GM12874 (cell line): ENCODE results near the gene CDYL2.
A peak's percentile ranks its signal among the peaks of the same experiment; 100 is the strongest.

Experiments
- CTCF ChIP-seq: IDR thresholded peaks from 2 replicates; pipeline ENCODE4 v1.5.1; 2011; ENCODE audit warnings: low read depth, mild to moderate bottlenecking, control low read depth, low read length, moderate library complexity; ENCODE audit not compliant: insufficient read depth

Gene CDYL2

DNA sequence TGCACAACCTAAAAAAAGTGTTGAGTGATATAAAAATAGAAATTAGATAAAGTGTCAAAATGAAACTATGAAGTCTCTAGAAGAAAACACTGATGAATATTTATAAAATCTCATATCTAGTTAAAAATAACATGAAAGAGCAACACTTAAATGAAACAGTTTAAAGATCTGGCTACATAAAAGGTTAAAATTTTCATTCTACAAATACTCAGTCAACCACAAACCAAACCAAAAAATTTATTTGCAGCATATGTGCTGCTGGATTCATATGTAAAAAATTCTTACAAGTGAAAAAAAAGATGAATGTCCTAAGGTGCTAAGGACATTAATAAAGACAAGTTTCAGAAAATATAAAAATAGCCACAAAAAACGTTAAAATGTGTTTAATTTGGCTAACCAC, 22.6 kb upstream of the CDYL2 start:
- TF ChIP-seq CTCF: no peak

- TF ChIP-seq CTCF: no peak
These were observed 21.0 kb upstream of the CDYL2 start for GRCh38 chr16:80825365-80825758.

DNA sequence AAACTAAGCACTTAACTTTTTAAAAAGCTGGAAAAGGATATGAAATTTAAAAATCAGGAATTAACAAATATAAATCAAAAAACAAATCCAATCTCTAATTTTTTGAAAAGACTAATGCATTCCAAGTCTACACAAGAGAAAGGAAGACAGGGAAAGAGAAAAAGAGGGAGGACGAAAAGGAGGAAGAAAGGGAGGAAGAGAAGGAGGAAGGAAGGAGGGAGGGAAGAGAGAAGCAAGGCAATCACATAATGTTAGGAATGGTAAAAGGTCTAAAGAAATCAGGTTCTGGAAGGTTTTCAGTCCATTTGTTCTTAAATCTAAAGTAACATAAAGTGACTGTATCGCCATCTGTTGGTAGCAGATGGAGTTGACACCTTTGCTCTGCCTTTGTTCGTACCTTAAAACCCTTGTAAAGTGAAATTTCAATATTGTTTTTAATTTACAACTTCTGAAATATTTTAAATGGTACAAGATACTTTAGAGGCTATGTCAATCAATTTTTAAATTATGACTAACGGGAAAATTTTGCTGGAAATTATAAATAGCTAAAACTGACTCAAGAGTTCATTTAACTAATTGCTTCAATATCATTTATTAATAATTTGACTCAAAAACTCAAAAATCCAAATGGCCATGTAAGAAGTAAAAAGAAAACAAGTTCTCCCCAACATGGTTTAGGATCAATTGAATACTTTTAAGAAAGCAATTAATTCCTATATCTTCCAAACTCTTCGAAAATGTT, 20.4 kb upstream of the CDYL2 start:
- TF ChIP-seq CTCF: peak; percentile 59

GRCh38 chr16:80819988-80820387, 15.6 kb upstream of the CDYL2 start:
- no peak for TF ChIP-seq CTCF

DNA sequence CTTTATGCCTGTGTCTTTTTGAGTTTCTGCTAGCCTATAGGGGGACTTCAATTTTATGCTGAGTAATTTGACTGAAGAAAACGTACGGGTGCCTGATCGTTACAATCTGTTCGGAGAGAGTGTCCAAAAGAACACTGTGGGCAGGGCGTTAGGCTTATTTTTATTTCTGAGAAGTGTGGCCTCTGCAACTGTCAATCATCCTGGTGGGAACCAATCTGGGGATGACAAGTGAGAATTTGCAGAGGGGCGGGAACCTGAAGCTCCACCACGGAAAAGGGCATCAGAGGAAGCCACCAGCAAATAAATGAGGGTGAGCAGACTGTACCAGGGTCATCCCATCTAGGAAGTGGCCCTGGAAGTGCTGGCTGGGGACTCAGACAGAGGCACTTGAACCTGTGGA, 12.0 kb upstream of the CDYL2 start:
- TF ChIP-seq CTCF: no peak

- no peak for TF ChIP-seq CTCF
These were observed 8.2 kb upstream of the CDYL2 start for GRCh38 chr16:80812593-80812992.

- no peak for TF ChIP-seq CTCF
These were observed 5.0 kb upstream of the CDYL2 start for GRCh38 chr16:80809366-80809765.
